Stimulated activated CD4-positive, alpha-beta T cell treated with anti-CD3 and anti-CD28 coated beads, Interleukin-1b, Interleukin-23, amount 100 ng/mL, for 4 hours (primary cell): ENCODE results near the gene BCL2L12.

Experiments used
- DNase-seq, 2 donors: peaks; one replicate each; pipeline ENCODE4 v3.0.0-alpha.2; 2020; ENCODE audit warnings: low read depth in 2 of 2

Gene BCL2L12

GRCh38 chr19:49685845-49686332, 20.2 kb downstream of the BCL2L12 start:
- DNase-seq: no peak

DNA sequence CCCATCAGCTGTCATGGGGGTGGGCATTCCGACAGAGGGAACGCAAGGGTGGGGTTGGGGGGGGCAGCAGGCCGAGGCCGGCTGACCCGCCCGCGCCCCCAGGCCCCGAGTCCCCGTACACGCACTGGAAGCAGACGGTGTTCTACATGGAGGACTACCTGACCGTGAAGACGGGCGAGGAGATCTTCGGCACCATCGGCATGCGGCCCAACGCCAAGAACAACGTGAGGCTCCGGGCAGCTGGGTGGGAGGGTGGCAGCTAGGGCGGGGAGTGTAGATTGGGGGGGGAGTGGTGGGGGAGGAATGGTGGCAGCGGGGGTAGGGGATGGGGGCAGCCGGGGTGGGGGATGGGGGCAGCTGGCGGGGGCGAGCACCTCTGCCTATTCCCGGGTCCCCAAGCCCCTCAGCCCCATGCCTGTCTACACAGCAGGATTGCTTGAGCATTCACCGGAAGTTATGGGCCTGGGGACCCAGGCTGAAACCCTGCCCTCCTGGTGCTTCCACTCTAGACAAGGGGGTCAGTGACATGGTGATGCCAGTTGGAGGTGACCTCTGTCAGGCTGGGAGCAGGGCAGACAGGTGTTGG, 20.9 kb downstream of the BCL2L12 start:
- DNase-seq: no peak

DNA sequence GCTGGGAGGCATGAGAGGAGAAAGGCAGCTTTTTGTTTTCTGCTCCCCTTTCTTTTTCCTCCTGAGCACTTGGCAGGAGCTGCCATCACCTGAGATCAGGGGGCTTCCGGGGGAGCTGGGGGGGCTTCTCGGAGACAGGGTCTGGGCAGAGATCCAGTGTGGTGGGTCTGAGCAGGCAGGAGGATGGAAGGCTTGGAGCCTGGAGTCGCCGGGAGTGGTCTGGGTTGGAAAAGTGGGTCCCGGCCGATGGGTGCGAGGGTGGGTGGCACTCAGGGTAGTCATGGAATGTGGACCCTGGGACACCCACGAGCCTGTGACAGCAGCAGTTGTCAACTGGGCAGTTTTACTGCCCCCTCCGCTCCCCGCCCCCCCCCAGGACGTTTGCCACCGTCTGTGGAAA, 21.4 kb downstream of the BCL2L12 start:
- no peak for DNase-seq

GRCh38 chr19:49687566-49688316, 22.0 kb downstream of the BCL2L12 start:
- DNase-seq: no peak

GRCh38 chr19:49688531-49689132, 22.9 kb downstream of the BCL2L12 start:
- no peak for DNase-seq

- DNase-seq: peak in 1 of 2 donors; percentile 50
Observed at GRCh38 chr19:49689133-49690078, 23.7 kb downstream of the BCL2L12 start, which contains the start of gene ADM5. TSS of gene ADM5 (plus strand) at chr19:49689594. CDS start at chr19:49689838, 244 bp downstream.

- no peak for DNase-seq
Observed at GRCh38 chr19:49690079-49690655, 24.4 kb downstream of the BCL2L12 start.

- peak in 1 of 2 donors; percentile 52 for DNase-seq
Observed at GRCh38 chr19:49690656-49691242, 25.0 kb downstream of the BCL2L12 start, which contains the start of gene CPT1C. TSS of gene CPT1C (plus strand) at chr19:49691116. CDS start at chr19:49692253, 1,137 bp downstream.

DNA sequence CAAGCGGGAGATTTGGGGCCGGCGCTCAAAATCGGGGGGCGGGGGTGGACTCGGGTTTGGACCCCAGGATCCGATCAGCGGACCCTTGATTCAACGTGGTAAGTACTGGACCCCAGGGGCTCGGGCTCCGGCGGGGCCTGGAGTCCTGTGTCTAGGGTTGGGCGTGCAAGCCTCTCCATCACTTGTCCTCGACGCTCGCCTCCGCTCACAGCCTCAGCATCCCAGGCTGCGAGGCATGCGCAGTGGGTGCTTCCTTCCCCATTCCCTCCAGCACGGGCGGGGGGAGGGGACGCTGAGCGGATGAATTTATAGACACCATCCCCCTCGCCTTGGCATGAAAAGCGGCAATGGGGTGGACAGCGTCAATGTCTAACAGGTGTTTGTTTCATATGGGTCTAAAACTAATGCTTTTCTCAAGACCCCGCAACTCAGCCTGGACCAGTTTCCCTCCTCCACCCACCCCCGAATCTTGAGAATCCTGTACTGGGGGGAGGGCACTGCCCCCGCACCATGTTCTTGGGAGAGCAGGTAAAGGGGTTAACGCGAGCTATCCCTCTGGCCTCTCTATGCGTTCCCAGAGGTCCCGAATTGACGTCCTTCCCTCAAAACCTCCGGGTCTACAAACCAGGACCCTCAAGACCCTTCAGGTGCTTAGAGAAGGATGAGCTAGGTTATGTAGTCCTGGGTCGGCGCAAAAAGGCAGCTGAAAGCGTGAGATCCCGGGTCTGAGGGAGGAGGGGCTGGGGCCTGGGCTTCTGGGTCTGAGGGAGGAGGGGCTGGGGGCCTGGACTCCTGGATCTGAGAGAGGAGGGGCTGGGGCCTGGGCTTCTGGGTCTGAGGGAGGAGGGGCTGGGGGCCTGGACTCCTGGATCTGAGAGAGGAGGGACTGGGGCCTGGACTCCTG, 25.8 kb downstream of the BCL2L12 start:
- DNase-seq: no peak

DNA sequence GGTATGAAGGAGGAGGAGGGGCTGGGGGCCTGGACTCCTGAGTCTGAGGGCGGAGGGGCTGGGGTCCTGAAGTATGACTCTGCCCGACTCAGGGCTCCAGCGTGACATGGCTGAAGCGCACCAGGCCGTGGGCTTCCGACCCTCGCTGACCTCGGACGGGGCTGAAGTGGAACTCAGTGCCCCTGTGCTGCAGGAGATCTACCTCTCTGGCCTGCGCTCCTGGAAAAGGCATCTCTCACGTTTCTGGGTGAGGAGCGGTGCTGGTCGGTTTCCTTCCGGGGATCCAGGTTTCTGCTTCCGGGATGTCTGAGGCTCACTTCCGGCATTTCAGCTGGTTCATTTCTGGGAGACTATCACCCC, 26.4 kb downstream of the BCL2L12 start:
- no peak for DNase-seq

DNA sequence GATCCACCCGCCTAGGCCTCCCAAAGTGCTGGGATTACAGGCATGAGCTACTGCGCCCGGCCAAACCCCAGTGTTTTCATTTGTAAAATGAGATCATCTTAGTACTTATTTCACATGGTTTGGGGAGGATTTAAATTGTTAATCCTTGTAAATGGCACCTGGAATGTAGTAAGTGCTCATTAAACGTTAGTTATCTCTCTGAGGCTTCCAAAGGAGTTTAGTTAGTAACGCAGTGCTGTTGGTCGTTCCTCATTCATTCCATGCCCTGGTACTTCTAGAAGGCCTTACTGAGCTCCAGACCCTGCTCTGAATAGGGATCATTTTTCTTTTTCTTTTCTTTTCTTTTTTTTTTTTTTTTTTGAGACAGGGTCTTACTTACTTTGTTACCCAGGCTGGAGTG, 30.4 kb downstream of the BCL2L12 start:
- no peak for DNase-seq

- DNase-seq: no peak
Observed at GRCh38 chr19:49696865-49697264, 31.1 kb downstream of the BCL2L12 start.

GRCh38 chr19:49699364-49699763, 33.6 kb downstream of the BCL2L12 start:
- no peak for DNase-seq

- DNase-seq: no peak
Observed at GRCh38 chr19:49700563-49700962, 34.8 kb downstream of the BCL2L12 start.

DNA sequence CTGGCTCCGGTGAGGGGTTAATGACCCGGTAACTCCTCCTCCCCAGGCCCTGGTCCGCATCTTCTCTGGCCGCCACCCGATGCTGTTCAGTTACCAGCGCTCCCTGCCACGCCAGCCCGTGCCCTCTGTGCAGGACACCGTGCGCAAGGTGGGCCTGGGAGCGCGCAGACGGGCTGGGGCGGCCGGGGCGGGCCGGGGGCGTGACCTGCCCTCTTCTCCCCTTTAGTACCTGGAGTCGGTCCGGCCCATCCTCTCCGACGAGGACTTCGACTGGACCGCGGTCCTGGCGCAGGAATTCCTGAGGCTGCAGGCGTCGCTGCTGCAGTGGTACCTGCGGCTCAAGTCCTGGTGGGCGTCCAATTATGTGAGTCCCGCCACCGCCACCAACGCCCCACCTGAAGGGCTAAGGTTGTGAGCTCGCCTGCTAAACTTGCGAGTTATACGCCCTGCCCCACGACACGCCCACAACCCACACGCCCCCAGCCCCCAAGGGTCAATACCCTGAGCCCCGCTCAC, 35.6 kb downstream of the BCL2L12 start:
- DNase-seq: no peak

- no peak for DNase-seq
Observed at GRCh38 chr19:49704888-49705642, 39.3 kb downstream of the BCL2L12 start.

GRCh38 chr19:49705919-49706318, 40.2 kb downstream of the BCL2L12 start:
- DNase-seq: no peak

DNA sequence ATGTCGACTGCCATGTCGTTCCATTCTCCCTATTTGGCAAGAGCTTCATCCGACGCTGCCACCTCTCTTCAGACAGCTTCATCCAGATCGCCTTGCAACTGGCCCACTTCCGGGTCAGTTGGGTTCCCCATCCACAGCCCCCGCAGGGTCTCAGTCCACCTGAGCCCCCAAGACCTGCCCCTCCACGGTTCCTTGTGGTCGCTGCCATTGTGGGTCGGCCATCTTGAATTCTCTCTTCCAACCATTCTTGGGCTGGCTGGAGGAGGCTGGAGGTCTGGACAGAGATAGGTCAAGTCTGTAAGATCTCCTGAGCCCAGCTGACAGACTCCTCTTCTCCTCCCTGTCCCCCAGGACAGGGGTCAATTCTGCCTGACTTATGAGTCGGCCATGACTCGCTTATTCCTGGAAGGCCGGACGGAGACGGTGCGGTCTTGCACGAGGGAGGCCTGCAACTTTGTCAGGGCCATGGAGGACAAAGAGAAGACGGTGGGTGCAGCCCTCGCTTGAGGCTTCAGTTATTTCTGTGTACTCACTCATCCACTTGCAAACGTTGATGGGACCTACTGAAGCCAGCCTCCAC, 44.7 kb downstream of the BCL2L12 start:
- DNase-seq: no peak
